NAMALWA (cell line): ENCODE results near the gene STEAP3.

ENCODE experiments used
- DNase-seq: peaks from one replicate; pipeline ENCODE4 v3.0.0-alpha.2; 2015; ENCODE audit warnings: low spot score

STEAP3 gene, protein sequence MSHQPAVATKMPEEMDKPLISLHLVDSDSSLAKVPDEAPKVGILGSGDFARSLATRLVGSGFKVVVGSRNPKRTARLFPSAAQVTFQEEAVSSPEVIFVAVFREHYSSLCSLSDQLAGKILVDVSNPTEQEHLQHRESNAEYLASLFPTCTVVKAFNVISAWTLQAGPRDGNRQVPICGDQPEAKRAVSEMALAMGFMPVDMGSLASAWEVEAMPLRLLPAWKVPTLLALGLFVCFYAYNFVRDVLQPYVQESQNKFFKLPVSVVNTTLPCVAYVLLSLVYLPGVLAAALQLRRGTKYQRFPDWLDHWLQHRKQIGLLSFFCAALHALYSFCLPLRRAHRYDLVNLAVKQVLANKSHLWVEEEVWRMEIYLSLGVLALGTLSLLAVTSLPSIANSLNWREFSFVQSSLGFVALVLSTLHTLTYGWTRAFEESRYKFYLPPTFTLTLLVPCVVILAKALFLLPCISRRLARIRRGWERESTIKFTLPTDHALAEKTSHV

DNA sequence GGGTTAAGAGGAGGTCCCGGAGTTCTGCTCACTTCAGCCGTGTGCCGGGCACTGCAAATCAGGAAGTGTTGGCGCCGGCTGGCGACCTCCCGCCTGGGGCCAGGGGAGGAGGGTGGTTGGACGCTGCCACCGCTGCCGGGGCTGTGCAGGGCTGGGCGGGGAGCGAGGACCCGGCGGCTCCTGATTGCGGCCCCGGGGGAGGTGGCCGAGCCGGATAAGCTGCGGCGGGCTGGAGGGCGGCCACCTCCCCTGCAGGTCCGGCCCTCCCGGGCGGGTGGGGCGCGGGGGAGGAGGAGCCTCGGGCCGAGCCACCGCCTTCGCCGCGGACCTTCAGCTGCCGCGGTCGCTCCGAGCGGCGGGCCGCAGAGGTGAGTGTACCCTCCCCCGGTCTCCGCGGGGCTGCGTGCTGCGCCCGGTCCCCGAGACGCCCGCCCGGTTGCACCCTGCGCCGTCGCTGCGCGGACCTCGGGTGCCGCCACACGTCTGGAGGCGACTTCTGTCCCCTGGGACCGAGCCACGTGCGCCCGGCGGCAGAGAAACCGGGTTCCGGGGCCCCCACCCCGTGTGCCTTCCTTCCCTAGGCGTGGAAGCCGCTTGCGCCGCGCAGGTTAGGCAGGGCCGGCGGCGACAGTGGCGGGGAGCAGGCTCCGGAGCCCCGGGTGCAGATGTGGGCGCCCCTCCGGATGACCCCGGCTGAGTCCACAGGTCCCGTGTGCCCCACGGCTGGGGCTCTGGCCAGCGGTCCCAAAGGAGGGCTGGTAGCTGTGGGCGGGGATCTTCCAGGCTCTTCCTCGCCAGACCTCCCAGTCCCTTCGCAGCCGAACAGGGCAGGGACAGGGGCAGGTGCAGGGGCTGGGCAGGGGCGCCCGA lies at the start of gene STEAP3:
Gene STEAP3 (plus strand): TSS at position 314 of the 870 bp plus-strand sequence. CDS start 7,179 bp downstream, outside the sequence.
- peak; percentile 41 for DNase-seq

DNA sequence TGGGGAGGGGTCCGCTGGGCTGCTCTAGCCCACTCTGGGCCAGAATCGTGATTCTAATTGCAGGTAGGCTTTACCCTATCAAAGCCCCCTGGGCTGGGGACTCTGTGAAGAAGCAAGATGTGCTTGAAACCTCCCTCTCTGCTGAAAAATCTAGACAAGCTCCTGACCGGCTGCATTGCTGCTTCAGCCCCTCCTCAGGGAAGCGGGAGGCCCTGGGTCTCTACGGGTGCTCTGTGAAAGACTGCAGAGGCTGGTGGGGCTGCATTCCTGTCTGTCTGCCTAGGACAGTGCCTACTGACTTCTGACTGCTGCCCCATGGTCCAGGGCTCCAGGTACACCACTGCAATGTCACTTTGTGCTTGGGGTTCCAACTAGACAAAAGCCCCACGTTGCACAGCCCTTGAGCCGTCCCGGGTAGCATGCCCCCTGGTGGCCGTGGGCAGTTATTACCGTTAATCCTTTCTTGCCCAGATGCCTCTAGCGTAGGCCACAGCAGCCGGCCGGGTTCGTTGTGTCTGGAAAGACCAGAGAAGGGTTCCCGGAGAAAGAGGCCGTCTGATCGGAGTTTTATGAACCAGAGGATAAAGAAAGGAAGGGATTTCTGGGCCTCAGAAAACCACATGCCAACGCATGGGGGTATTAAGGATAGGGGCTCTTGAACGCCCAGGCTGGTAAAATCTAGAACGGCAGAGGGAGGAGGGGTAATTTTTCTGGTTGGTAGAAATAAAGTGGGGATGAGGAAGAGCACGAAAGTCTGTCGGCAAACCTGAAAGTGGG lies 49.2 kb upstream of the STEAP3 start:
- DNase-seq: peak; percentile 71

DNA sequence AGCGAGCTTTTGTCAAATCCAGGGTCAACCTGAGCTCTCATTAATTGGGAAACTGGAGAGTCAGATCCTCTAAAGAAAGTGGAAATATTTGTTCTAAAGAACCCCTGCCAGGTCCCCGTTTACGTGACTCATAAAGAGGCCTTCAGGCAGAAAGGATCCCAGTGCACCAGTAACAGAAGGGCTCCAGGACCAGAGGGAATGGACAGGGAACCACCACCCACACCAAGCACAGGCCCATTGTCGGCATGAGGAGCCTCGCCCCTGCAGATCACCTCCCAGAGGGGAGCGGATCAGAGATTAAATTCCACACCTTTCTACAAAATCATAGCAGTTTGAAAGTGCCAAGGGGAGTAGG lies 48.7 kb upstream of the STEAP3 start:
- no peak for DNase-seq

DNA sequence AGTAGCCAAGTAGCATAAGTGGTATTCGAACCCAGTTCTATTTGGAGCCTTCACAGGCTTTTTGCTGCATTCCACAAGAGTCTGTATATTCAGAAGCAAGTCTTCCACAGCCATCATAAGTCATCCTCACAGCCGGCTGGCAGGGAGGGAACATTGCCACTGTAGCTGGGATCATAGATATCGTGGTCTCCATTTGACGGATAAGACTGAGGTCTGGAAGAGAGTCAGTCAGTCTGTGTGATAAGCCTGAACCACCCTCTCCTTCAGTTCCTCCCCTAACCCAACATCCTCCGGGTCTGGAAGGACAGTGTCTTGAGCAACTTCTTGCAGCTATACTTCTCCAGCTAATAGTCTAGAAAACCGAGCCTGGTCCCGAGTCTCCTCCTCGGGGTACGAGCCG lies 48.1 kb upstream of the STEAP3 start:
- DNase-seq: no peak

DNA sequence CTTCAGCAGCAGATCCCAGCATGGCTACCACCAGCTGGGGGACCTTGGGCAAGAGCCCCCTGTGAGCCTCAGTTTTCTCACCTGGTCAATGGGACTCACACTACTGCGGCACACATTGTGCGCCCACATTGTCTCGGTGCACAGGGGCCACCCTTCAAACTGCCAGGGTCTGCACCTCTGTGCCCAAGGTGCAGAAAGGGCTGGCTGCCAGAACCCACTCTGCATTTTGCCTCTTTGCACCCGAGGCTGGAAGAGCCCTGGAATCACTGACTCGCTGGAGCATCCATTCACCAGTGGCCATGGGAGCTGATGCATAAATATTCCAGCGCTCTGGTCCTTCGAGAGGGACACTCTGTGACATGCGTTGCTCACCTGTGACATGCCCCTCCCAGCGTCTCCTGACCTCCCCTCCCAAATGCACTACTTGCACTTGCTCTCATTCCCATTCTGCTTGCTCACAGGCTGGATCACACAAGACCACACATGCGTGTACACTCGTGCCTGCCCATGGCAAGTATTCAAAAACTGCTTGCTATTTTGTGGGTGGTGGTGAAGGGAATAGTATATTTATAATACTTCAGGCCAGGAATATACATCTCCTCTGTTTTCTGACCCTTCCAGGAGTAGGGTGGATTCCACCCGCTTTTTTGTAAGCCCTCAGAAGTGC lies 46.3 kb upstream of the STEAP3 start:
- no peak for DNase-seq

DNA sequence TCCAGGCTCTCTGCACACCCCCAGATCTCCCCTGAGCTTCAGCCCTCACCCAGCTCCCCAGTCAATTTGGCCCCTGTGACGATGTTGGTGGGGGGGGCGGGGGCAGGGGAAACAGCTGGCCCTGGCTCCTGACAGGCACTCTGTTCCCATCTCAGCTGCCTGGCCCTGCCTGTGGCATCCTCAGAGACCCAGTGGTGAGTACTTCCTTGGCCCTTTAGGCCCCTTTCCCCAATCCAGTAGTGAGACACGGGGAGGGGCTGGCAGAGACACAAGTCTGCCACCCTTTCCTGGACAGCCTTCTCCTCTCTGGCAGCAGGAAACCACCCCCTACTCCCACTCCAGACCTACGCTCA lies 45.8 kb upstream of the STEAP3 start:
- DNase-seq: no peak

DNA sequence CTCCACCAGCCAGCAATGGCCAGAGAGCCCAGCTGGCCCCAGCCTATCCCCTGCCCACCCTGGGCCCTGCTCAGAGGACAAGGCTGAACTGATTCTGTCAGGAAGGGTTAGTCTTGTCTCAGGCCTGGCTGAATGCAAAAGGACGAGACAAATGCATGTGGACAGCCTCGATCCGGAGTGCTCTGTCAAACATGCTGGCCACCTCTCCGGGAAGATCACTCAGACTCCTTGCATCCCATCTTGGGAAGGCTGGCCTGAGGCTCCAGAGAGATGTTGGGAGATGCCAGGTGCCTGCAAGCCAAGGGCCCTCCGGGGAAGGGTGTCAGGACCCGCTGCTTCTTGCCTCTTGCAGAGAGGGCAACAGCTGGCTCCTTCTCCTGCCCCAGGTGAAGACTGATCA lies 44.9 kb upstream of the STEAP3 start:
- DNase-seq: no peak

DNA sequence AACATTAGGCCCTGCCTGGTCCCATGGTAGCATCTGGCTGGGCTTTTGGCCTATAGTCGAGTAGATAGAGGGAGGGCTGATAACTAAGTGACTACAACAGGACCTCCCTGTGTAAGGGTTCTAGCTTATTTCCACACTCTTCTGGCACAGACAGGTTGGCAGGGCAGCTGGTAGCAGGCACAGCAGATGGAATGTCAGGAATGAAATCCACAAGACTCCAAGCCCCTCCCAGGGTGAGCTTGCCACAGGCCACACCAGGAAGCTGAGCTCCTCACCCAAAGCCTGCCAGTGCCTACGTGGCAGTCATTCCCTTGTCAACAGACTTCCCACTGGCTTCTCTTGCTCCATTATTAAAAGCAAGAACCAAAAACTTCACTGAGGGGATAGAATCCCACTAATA lies 44.4 kb upstream of the STEAP3 start:
- no peak for DNase-seq

DNA sequence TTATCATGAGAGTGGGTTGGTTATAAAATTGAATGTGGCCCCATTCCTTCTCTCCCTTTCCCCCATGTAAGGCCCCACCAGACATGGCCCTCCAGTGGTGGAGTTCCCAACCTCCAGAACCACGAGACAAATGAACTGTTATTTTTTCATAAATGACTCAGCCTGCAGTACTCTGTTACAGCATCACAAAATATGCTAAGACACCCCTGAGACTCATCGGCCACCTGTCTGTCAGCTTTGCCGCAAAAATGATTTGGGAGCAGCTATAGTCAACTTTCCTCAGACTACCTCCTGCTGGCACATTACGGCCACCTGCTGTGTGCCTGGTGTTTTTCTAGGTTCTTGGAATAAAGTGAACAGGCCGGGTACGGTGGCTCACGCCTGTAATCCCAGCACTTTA lies 43.6 kb upstream of the STEAP3 start:
- no peak for DNase-seq

DNA sequence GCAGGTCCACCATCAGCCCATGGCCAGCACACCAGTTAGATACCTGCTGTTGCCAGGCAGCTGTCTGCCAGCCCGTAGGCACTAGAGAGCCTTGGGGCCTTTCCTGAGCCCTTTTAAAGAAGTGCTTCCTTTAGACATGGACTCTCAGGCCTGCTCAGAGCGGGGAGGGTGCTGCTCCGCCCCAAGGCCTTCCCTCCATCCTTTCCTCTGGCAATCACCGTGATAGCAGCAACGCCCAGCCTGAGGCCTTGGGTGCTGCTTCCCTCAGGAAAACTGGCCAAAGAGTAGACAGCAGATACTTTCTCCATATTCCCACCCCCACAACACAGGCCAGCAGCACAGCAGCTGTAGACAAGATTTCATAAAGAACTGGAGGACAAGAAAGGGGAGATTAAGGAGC lies 42.7 kb upstream of the STEAP3 start:
- no peak for DNase-seq

DNA sequence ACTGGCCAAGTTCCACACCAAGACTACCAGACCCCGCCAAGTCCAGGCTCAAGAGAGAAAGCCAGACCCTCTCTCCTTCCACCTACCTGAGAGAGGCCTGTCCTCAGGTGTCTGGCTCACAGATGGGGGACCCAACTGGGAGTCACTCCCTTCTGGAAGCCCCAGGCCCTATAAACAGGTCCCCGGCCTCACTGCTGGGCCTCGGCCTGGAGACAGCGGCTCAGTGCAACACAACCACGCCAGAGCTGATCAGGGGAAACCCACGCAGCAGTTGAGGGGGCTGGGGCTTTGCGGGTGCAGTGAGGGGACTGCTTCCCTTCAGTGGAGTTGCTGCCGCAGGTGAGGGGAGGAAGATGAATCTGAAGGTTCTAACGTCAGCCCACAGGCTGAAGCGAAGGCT lies 42.2 kb upstream of the STEAP3 start:
- no peak for DNase-seq

DNA sequence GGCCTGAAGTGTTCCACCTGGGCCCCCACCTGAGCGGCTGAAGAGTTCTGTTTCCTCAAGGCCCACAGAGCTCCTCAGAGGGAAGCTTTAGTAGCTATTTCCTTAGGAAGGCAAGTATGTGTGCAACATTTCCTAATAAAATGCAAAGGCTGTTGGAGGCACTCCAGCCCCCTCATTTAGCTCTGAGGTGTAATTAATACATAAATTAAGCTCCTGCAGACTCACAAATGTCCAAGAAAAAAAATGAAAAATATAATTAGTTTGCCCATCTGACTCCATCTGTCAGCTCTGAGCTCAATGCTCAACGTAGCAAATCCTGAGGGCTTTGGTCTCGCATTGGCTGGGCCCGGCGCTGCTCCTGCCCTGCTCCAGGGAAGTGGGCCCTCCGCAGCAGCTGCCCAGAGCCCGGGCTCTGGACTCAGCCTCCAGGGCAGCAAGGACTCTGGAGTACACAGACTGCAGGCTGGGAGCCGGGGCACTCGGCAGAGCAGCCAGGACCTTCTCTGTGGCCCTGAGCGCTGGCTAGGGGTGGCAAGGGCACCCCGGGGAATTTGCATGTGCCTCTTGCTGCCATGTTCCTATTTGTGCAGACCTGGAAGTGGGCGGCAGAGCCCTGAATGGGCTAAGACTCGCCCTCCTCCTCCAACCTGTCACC lies 41.7 kb upstream of the STEAP3 start:
- DNase-seq: no peak

DNA sequence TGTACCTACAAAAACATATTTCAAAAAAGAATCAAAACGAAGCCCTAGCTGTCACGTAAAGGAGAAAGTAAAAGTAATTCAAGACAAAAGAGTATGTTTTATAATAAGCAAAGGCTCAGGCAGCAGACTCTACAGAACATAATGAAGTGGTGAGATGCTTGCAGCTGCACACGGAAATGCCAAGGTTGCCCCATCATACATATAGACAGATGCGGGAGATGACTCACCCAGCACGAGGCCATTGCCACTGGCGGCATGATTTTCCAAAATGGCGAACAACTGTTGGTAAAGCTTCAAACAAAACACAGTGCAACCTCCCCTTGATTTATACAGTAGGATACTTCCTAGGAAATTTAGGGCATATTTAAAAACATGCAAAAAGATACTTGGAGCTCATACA lies 39.1 kb upstream of the STEAP3 start:
- no peak for DNase-seq

DNA sequence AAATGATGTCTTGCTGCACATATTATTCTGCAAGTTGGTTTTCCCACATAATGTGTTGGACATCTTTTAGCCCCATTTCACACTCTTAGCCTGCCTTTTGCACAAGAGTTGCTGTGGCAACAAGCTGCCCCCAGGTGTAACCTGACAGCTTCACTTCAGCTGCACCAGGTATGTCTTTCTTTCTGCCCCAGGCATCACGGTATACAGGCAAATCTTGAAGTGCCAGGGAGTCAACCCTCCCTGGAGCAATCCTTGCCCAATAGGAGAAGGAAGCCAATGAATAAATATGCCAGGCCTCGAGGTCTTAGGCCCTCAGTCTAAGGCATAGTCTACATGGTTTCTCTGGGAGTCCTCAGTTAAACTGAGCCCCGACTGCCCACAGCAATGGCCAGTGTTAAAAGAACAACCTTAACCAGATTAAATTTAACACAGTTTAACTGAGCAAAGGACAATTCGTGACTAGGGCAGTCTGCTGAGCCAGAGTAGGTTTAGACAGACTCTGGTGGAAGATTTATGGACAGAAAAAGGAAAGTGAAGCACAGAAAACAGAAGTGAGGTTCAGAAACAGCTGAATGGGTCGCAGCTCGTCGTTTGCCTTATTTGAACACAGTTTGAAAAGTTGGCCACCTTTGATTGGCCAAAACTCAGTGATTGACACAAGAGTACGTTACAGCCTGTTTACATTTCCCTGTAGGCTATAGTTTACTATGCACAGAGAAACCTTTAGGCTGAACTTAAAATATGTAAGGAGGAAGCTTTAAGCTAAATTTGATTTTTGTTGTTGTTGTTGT lies 33.1 kb upstream of the STEAP3 start:
- no peak for DNase-seq

DNA sequence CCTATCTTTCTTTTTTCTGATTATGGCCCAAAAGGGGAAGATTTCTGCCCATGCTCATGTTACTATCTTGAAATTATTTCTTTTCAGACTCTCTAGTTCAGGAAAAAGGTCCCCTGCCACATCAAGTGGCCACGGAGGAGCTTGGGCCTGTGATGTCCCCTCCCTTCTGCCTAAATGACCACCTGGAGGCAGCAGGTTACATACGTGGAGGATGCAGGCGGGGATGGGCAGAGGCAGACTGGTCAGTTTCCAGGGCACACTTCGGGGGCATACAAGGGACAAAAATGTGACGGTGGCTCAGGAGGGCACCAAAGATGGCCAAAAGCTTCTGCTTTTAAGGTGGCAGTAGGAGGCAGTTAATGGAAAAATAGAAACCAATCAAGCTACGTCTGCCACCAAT lies 30.7 kb upstream of the STEAP3 start:
- no peak for DNase-seq

DNA sequence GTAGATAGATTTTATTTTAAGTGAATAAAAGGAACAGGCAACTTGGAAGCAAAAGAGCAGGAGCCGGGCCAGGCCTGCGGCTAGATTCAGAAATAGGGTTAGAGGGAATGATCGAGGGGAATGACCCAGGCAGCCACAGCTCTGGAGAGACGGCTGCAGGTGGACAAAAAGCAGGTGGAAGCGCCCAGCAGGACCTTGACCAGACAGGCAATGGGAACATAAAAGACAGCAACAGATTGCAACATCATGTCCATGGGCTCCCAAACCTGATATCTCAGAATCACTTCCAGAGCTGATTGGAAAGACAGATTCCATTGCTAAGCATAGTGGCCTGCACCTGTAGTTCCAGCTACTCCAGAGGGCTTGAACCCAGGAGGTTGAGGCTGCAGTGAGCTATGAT lies 28.6 kb upstream of the STEAP3 start:
- no peak for DNase-seq

DNA sequence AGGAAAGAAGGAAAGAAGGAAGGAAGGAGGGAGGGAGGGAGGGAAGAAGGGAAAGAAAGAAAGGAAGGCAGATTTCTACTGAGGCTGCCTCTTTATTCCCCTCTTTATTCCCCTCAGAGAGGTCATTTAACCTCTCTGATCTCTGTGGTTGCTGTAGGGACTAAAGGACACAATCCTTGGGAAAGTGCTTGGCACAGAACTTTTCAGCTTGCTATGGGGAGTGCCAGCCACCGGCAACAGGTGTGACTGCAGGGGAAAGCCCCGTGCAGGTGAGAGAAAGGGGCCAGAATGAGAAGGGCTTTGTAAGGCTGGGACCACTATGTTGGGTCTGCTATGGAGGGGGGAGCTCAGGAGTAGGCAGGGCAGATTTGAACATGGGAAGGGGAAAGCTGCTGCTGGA lies 27.7 kb upstream of the STEAP3 start:
- DNase-seq: no peak

DNA sequence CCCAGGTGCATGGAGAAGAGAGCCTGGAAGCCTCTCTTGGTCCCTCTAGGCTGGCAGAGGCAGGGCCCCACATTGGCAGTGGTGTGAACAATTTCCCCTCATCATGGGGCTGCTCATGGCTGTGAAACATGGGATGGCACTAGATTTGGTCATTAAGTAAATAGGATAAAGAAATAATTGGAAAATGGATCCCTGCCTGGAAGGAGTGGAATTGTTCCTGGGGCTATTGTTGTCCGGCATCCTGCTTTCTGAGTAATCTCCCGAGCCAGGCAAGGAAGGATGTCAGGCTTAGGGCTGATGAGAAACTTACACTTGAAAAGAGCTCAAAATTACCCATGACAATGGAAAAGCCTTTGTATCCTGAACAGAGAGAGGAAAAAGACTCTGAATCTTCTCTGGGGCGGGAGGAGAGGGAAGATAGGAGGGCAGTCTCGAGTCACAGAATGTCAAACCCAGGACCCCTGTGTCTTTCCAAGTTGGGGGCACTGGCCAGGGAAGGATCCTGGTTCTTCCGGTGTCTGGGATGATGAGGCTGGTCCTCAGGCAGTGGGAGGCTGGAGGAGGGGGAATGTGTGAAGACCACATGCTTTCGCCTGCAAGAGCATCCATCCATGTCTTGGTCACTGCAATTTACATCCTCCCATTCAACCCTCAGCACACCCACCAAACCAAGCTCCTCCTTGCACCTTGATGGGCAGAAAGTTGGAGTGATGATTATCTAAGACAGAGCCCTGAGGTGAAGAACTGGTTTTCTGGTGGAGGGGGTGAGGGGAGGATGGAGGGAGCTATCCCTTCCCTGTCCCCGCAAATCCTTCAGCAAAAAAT lies 27.1 kb upstream of the STEAP3 start:
- no peak for DNase-seq

DNA sequence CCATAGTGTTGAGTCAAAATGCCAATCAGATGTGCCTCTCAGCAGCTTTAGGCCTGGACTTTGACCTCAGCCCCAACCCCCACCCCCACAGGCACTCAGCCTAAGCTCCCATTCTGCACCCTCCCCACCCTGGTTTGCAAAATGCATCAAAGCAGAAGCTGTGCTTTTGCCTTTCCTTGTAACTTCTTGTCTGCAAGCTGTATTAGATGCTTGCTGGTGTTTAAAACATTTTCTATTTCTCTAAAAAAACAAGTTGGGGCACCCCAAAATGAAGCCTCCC lies 26.6 kb upstream of the STEAP3 start:
- no peak for DNase-seq
